Measurements from ENCODE around the gene GAS7.

DNA sequence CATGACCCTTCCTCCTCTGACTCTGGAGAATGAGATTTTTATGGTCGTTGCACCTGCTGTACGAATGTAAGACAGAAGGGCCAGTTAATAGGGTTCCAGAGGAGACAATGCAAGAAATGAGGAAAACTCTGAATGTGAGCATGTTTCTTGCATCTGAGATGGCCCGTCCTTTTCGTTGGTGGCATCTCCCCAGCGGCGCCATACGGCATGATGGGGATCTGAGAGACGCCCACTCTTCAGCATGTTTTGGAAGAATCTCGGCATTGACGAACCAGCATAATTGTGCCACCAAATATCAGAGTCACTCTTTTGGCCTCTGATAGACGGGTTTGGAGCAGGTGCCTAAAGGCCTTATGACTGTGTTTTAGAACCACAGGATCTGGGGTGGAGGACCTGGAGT, 166.8 kb downstream of the GAS7 start:
- TF ChIP-seq POLR2A (IDR thresholded peaks at IDR 0.05), result no peak
- TF ChIP-seq, protein P1, sequence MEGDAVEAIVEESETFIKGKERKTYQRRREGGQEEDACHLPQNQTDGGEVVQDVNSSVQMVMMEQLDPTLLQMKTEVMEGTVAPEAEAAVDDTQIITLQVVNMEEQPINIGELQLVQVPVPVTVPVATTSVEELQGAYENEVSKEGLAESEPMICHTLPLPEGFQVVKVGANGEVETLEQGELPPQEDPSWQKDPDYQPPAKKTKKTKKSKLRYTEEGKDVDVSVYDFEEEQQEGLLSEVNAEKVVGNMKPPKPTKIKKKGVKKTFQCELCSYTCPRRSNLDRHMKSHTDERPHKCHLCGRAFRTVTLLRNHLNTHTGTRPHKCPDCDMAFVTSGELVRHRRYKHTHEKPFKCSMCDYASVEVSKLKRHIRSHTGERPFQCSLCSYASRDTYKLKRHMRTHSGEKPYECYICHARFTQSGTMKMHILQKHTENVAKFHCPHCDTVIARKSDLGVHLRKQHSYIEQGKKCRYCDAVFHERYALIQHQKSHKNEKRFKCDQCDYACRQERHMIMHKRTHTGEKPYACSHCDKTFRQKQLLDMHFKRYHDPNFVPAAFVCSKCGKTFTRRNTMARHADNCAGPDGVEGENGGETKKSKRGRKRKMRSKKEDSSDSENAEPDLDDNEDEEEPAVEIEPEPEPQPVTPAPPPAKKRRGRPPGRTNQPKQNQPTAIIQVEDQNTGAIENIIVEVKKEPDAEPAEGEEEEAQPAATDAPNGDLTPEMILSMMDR (IDR thresholded peaks at IDR 0.05), result no peak
